Mammary epithelial cell (primary cell): ENCODE results near the gene RYR2.

Source experiments
- CTCF ChIP-seq, 2 donors: IDR thresholded peaks in 1 of 2; conservative IDR thresholded peaks in 1 of 2; 2 replicates each; pipeline ENCODE4 v1.5.1; 2011 to 2012; ENCODE audit warnings: inconsistent platforms in 2 of 2, low read length in 2 of 2, mild to moderate bottlenecking in 2 of 2, control low read depth in 1 of 2, low read depth in 1 of 2; ENCODE audit not compliant: insufficient read depth in 1 of 2; ENCODE audit errors: extremely low read depth in 1 of 2
- EZH2 ChIP-seq: IDR thresholded peaks from 2 replicates; pipeline ENCODE4 v1.6.1; 2012; ENCODE audit warnings: low read length, inconsistent platforms, borderline replicate concordance

GRCh38 chr1:237145379-237146135, 103.6 kb downstream of the RYR2 start:
- TF ChIP-seq CTCF (conservative IDR thresholded peaks at IDR 0.05 in 1 of 2, IDR thresholded peaks at IDR 0.05 in 1 of 2; ENCODE audit: extremely low read depth in 1 of 2, insufficient read depth in 1 of 2, low read depth in 1 of 2, low read length in 2 of 2) (no peak), EZH2 (no peak)
